GM18508 (cell line): ENCODE measurements around the gene USH1G.
"Not testable (repeated sequence)": the region's sequence is repeated elsewhere in the genome, so short reads cannot be mapped to it uniquely, and the experiment has no call there.

Experiments
- ATAC-seq: cut with Tn5 transposase; IDR thresholded peaks from one replicate; pipeline ENCODE4 v1.9.1; 2021; ENCODE audit warnings: moderate number of reproducible peaks; ENCODE audit not compliant: insufficient read depth, unreplicated experiment

Gene USH1G

GRCh38 chr17:74922694-74923537 is at the start of gene USH1G:
Gene USH1G (minus strand): TSS chr17:74923255. CDS start chr17:74923073, 182 bp downstream.
- no peak for ATAC-seq

- ATAC-seq, result no peak
Measured at GRCh38 chr17:74972107-74972972, 49.3 kb upstream of the USH1G start, which contains the start of gene HID1. Gene HID1 (minus strand): TSS chr17:74972759. CDS start chr17:74972656, 103 bp downstream.

GRCh38 chr17:74971842-74972106 is 48.7 kb upstream of the USH1G start:
- no peak for ATAC-seq

- ATAC-seq, result no peak
Measured at GRCh38 chr17:74971069-74971841, 48.2 kb upstream of the USH1G start.

GRCh38 chr17:74970395-74970794 is 47.3 kb upstream of the USH1G start:
- no peak for ATAC-seq

- ATAC-seq, result not testable (repeated sequence)
Measured at GRCh38 chr17:74969501-74969900, 46.4 kb upstream of the USH1G start.

- no peak for ATAC-seq
Measured at GRCh38 chr17:74968361-74968780, 45.3 kb upstream of the USH1G start.

GRCh38 chr17:74964988-74965622 is 42.0 kb upstream of the USH1G start:
- no peak for ATAC-seq

GRCh38 chr17:74964246-74964761 is 41.2 kb upstream of the USH1G start:
- ATAC-seq, result no peak

GRCh38 chr17:74963656-74964055 is 40.6 kb upstream of the USH1G start:
- no peak for ATAC-seq

GRCh38 chr17:74962622-74963394 is 39.8 kb upstream of the USH1G start:
- no peak for ATAC-seq

- no peak for ATAC-seq
Measured at GRCh38 chr17:74961657-74962350, 38.7 kb upstream of the USH1G start.

- no peak for ATAC-seq
Measured at GRCh38 chr17:74960570-74961342, 37.7 kb upstream of the USH1G start.

- no peak for ATAC-seq
Measured at GRCh38 chr17:74959826-74960515, 36.9 kb upstream of the USH1G start.

- no peak for ATAC-seq
Measured at GRCh38 chr17:74957935-74958740, 35.1 kb upstream of the USH1G start.

GRCh38 chr17:74956093-74956492 is 33.0 kb upstream of the USH1G start:
- ATAC-seq, result no peak
